NCI-H2196 treated with DMSO at 0.1 percent for 48 hours (cell line): ENCODE data around the gene PDGFD.

ENCODE experiments used
- DNase-seq: peaks from one replicate; lab custom pipeline; 2025; ENCODE audit not compliant: unreplicated experiment; lab: John Stamatoyannopoulos, UW

The PDGFD gene

GRCh38 chr11:104095791-104096190 is 68.2 kb downstream of the PDGFD start:
- no peak for DNase-seq

GRCh38 chr11:104094576-104094975 is 69.4 kb downstream of the PDGFD start:
- no peak for DNase-seq

- no peak for DNase-seq
These were observed 70.3 kb downstream of the PDGFD start for GRCh38 chr11:104093426-104094280.

GRCh38 chr11:104092744-104093143 is 71.2 kb downstream of the PDGFD start:
- DNase-seq = no peak

GRCh38 chr11:104091281-104092096 is 72.5 kb downstream of the PDGFD start:
- no peak for DNase-seq

- no peak for DNase-seq
These were observed 73.2 kb downstream of the PDGFD start for GRCh38 chr11:104090767-104091166.

GRCh38 chr11:104089481-104089880 is 74.5 kb downstream of the PDGFD start:
- DNase-seq = no peak

- DNase-seq = no peak
These were observed 77.3 kb downstream of the PDGFD start for GRCh38 chr11:104086621-104087020.

DNA sequence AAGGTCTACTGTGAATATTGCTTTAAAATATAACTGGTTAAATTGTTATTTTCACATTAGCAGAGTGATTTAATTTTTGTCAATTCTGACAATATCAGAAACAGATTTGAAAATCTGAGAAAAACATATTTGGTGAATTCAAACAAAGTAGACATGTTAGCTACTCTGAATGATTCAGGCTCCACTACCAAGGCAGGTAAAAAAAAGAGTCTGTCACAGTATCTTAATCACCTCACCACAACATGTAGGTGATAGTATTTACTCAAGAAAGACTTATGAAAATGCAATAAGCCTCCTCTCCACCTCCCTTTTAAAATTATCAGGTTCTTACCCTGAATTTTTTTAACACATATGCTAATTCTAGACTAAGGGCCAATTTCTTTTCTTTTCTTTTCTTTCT is 85.0 kb downstream of the PDGFD start:
- DNase-seq = no peak

DNA sequence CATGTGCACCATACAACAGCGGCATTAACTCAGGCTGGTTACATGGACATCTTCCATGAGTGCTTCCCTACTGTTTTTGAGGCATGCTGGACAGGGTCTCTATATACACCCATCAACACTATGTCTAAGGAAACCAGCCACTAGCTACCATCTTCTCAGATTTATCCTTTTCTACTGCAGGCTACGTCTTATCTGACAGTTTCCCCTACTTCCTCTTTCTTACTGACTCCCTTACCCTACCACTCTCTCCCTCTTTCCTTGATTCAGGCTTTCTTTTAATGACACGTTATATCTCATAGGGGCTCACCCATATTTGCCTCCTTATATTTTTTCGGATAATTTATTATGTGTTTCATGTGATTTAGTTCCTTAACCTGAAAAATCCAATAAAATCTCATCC is 85.7 kb downstream of the PDGFD start:
- DNase-seq = no peak

DNA sequence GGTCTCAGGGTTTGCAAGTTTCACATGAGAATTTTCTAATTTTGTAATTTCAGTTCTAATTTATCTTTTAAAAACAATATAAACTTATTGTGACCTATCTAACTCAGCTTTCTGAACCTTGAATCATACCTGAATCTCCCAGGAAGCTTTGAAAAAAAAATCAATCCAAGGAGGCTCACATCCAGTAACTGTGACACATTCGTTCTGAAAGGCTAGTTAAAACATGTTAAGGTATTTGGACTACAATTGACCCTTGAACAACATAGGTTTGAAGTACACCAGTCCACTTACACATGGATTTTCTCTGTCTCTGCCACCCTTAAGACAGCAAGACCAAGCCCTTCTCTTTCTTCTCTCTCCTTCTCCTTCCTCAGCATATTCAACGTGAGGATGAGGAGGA is 87.5 kb downstream of the PDGFD start:
- DNase-seq = no peak

DNA sequence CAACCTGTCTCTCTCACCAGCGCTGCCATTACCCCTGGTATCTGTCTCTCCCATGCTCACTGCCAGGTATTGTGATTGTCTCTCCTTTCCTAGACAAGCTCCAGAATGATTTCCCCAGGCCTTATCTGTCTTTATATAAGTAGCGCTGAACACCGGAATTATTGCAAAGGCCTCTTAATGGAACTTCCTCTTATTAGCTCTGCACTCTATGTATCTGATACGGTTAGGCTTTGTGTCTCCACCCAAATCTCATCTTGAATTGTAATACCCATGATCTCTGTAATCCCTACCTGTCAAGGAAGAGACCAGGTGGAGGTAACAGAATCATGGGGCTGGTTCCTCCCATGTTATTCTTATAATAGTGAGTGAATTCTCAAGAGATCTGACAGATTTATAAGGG is 88.2 kb downstream of the PDGFD start:
- DNase-seq = no peak

- DNase-seq = no peak
These were observed 88.9 kb downstream of the PDGFD start for GRCh38 chr11:104075091-104075490.

- DNase-seq = no peak
These were observed 89.8 kb downstream of the PDGFD start for GRCh38 chr11:104073950-104074705.

DNA sequence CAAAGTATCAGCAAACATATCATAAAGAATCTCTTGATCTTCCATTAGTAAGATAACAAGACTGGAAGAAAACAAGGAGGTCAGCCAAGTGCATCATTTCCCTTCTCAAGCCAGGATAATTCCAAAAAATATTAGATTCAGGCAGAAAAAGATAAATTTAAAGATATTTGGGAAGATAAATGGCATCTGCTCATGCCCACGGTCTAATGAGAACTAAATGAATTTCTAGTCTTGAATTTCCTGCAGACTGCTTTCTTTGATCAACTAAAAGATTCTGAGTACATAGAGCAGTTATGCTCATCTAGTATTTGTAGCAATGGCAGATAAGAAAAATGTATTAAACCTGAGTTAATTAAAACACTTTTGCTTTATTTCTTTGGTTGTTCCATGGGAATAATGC is 96.4 kb downstream of the PDGFD start:
- no peak for DNase-seq

DNA sequence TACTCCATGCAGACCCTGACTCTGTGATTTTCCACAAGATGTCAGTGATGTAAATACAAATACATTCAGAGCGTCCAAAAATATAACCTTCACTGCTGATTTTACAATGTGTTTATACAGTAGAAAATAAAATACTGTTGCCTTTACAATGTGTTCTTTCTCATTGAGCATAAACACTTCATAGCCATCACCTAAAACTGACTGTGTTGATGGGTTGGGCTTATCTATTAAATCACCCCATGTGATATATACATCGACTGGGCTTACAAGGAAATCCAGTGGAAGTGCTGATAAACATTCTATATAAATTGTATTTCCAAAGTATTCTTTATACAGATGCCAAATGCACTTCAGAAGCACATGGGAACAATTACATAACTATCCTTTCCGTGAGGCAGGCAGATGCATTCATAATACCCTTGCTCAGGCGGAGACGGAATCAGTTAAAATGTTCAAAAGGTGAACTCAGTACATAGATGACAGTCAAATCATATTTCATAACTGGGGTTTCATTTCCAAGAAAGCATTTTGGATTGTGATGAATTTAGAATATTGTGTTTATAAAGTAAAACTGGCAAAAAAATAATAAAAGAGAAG is 99.8 kb downstream of the PDGFD start:
- DNase-seq = no peak

DNA sequence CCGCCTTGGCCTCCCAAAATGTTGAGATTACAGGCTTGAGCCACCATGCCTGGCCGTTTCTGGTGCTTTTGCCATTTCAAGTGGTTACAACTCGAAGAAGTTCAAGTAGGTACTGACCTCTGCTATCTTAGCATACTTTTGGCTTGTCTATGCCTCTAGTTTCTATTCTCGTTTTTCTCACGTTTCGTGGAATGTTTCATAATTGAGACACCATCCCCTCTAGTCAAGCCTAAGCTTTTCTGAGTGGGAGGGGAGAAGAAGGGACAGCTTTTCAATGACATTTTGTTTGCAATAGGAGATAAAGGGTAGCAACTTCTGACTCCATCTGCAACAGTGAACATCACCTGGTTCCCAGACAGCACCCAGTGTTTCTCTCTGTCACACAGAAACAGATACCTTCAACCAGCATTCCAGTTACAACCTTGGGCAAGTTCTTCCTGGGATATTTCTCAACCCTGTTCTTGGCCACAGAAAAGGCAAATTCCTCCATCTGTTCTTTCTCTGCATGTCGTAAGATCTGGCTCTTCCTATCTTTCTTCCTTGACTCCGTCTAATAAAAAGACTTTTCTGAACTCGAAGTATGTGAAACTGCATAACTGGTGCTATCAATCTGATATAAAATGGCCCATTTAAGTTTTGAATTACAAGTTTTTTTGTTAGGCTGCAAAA is 102.0 kb downstream of the PDGFD start:
- DNase-seq = no peak

DNA sequence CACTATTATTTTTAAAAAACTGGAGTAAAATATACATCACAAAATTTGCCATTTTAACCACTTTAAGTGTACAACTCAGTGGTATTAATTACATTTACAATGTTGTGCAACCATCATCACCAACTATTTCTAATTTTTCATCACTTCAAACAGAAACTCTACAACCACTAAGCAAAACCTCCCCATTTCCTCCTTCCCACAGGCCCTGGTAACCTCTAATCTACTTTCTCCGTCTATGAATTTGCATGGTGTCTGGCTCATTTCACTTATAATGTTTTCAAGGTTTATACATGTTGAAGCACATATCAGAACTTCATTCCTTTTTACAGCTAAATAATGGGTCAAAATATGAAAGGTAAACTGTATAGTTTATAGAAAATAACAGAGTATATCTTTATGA is 103.1 kb downstream of the PDGFD start:
- no peak for DNase-seq

DNA sequence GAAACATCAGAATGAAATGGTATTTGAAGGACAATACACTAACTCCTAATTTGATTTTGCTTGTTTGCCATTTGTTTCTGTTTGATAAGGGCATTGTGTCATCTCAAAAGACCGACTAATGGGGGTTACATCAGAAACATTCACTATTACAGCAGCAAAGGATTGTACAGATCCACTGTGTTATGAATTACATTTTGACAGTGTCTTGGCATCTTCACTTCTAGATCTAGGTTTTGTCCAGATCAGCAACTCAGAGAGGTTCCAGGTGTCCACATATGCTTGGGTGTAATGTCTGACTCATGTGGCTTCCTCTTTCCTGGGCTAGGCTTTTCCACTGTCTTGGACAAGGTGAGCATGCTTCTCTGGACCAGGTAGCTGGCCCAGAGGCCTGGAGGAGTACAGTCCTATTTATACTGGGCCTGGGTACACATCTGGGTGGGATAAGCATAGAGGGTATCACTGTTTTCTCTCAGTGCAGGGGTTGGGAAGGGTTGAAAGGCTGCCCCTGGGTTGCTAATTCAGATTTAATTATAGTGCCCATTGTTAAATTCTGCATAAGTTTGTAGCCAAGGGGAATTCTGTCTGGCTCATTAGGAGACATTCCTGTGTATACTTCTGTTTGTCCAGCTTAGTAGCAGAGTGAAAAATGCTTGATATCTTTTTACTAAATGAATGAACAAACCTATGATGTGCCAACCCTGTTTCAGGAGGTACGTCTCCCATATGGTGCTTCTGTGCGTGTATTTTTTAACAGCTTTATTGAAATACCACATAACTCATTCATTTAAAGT is 103.7 kb downstream of the PDGFD start:
- no peak for DNase-seq

GRCh38 chr11:104058680-104059079 is 105.3 kb downstream of the PDGFD start:
- DNase-seq = no peak
